ENCODE results near the gene PRELID1. TPM values are rescaled to one million over a fixed set of nuclear protein-coding genes. Genes with fewer than 3 reads are reported as not detected.
"Not testable (repeated sequence)": the region's sequence is repeated elsewhere in the genome, so short reads cannot be mapped to it uniquely, and the experiment has no call there.

PRELID1 gene, protein sequence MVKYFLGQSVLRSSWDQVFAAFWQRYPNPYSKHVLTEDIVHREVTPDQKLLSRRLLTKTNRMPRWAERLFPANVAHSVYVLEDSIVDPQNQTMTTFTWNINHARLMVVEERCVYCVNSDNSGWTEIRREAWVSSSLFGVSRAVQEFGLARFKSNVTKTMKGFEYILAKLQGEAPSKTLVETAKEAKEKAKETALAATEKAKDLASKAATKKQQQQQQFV
- total RNA-seq (2021): 169 and 194 TPM in 2 replicates
- percentile 83 among the genes with signal in this experiment for Bru-seq, nascent RNA
- BruChase-seq, experiment 1, labeled RNA remaining after a 2-hour chase: percentile 86 among the genes with signal in this experiment
- BruChase-seq, experiment 2, labeled RNA remaining after a 6-hour chase: percentile 93 among the genes with signal in this experiment
- long read RNA-seq, transcript PRELID1-201 (5 exons, 1,261 nt): major isoform, 554 of 578 reads
- long read RNA-seq, partial matches to known transcripts: 5 of 578 reads
- long read RNA-seq, other reads (novel, unspliced or antisense): 16 of 578 reads

GRCh38 chr5:177303121-177303924 lies at the start of gene PRELID1, which contains the start of gene RAB24:
Gene PRELID1, plus strand, starts transcription at chr5:177303799. Its CDS starts 187 bp downstream, at chr5:177303986.
Gene RAB24, minus strand, starts transcription at chr5:177303719. Its CDS starts 431 bp downstream, at chr5:177303288.
- H3K36me3 ChIP-seq (ENCODE audit: insufficient read depth, low read length, poor library complexity, severe bottlenecking): peaks cover 32% of the 10 kb centered on the region
- H3K4me3 ChIP-seq (ENCODE audit: low read depth, low read length, poor library complexity, severe bottlenecking): peak within 1 kb of the TSS; percentile 88
- no TSS peak for BruUV-seq (replicated peaks)
- H3K27ac ChIP-seq (ENCODE audit: low read depth, low read length, poor library complexity, severe bottlenecking): peak within 1 kb of the TSS; percentile 87
- ChIA-PET POLR2A (ENCODE audit: low non-redundant PET) (no interaction called here), CTCF (no interaction called here)
- peaks cover 10% of the 10 kb centered on the region for H3K4me1 ChIP-seq (ENCODE audit: insufficient read depth, low read length, poor library complexity, severe bottlenecking)
- DNase-seq (ENCODE audit: low spot score): peak; percentile 87
- no peak for TF ChIP-seq EZH2 (IDR thresholded peaks at IDR 0.05; ENCODE audit: borderline replicate concordance, low read depth, low read length, poor library complexity, severe bottlenecking)
- TF ChIP-seq, protein P1, sequence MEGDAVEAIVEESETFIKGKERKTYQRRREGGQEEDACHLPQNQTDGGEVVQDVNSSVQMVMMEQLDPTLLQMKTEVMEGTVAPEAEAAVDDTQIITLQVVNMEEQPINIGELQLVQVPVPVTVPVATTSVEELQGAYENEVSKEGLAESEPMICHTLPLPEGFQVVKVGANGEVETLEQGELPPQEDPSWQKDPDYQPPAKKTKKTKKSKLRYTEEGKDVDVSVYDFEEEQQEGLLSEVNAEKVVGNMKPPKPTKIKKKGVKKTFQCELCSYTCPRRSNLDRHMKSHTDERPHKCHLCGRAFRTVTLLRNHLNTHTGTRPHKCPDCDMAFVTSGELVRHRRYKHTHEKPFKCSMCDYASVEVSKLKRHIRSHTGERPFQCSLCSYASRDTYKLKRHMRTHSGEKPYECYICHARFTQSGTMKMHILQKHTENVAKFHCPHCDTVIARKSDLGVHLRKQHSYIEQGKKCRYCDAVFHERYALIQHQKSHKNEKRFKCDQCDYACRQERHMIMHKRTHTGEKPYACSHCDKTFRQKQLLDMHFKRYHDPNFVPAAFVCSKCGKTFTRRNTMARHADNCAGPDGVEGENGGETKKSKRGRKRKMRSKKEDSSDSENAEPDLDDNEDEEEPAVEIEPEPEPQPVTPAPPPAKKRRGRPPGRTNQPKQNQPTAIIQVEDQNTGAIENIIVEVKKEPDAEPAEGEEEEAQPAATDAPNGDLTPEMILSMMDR (conservative IDR thresholded peaks at IDR 0.05; ENCODE audit: low read depth, low read length): peak; percentile 39; the same call in 1 of the 2 replicates
- no peaks in the 10 kb centered on the region for H3K27me3 ChIP-seq (replicated peaks; ENCODE audit: insufficient read depth, low read depth, low read length, poor library complexity)
- intact Hi-C loops (cut with micrococcal nuclease; ENCODE audit: unreplicated experiment): no loop called here
- H3K9me3 ChIP-seq (ENCODE audit: low read depth, low read length, poor library complexity, severe bottlenecking): no peaks in the 10 kb centered on the region

DNA sequence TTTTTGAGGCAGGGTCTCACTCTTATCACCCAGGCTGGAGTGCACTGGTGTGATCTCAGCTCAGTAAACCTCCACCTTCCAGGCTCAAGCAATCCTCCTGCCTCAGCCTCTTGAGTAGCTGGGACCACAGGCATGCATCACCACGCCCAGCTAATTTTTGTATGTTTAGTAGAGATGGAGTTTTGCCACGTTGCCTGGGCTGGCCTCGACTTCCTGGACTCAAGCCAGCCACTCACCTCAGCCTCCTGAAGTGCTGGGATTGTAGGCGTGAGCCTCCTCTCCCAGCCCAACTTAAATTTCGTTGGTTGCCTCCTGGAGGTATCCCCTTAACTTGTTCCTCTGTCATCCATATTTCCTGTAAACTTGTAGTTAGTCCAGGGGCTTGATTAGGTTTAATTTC lies 47.3 kb upstream of the PRELID1 start:
- POLR2A ChIA-PET (ENCODE audit: low non-redundant PET): no interaction called here
- no peaks in the 10 kb centered on the region for H3K27me3 ChIP-seq (replicated peaks; ENCODE audit: insufficient read depth, low read depth, low read length, poor library complexity)
- intact Hi-C loops (cut with micrococcal nuclease; ENCODE audit: unreplicated experiment): no loop called here

GRCh38 chr5:177258711-177259110 lies 44.9 kb upstream of the PRELID1 start:
- intact Hi-C loops (cut with micrococcal nuclease; ENCODE audit: unreplicated experiment); H3K4me3 ChIP-seq (ENCODE audit: low read depth, low read length, poor library complexity, severe bottlenecking); DNase-seq (ENCODE audit: low spot score); BruUV-seq (replicated peaks); H3K27ac ChIP-seq (ENCODE audit: low read depth, low read length, poor library complexity, severe bottlenecking); H3K9me3 ChIP-seq (ENCODE audit: low read depth, low read length, poor library complexity, severe bottlenecking); H3K4me1 ChIP-seq (ENCODE audit: insufficient read depth, low read length, poor library complexity, severe bottlenecking); H3K27me3 ChIP-seq (replicated peaks; ENCODE audit: insufficient read depth, low read depth, low read length, poor library complexity); CTCF ChIA-PET: not testable (repeated sequence)
- H3K36me3 ChIP-seq (ENCODE audit: insufficient read depth, low read length, poor library complexity, severe bottlenecking): peaks cover 42% of the 10 kb centered on the region
- POLR2A ChIA-PET (ENCODE audit: low non-redundant PET): interaction anchor here (0.6 kb wide), 1 partner anchor 122 kb away, joined by 6 read pairs; no protein-coding TSS in a partner anchor

More for the DNA sequence above, 47.3 kb upstream of the PRELID1 start:
- DNase-seq (ENCODE audit: low spot score): no peak
- no TSS peak for BruUV-seq (replicated peaks)
- TF ChIP-seq EZH2 (IDR thresholded peaks at IDR 0.05; ENCODE audit: borderline replicate concordance, low read depth, low read length, poor library complexity, severe bottlenecking): no peak
- TF ChIP-seq, protein P1 (conservative IDR thresholded peaks at IDR 0.05; ENCODE audit: low read depth, low read length): no peak
- H3K4me1 ChIP-seq (ENCODE audit: insufficient read depth, low read length, poor library complexity, severe bottlenecking): no peaks in the 10 kb centered on the region
- no peak overlapping the region for H3K4me3 ChIP-seq (ENCODE audit: low read depth, low read length, poor library complexity, severe bottlenecking)
- H3K36me3 ChIP-seq (ENCODE audit: insufficient read depth, low read length, poor library complexity, severe bottlenecking): peaks cover 48% of the 10 kb centered on the region
- H3K27ac ChIP-seq (ENCODE audit: low read depth, low read length, poor library complexity, severe bottlenecking): no peak overlapping the region
- CTCF ChIA-PET: no interaction called here
- no peaks in the 10 kb centered on the region for H3K9me3 ChIP-seq (ENCODE audit: low read depth, low read length, poor library complexity, severe bottlenecking)
